WERI-Rb-1 (cell line): Measurements from ENCODE around the gene CAVIN1.
"Not testable (repeated sequence)": the region's sequence is repeated elsewhere in the genome, so short reads cannot be mapped to it uniquely, and the experiment has no call there.

Experiments
- DNase-seq: peaks from one replicate; pipeline ENCODE4 v3.0.0-alpha.2; 2020
- H3K27ac ChIP-seq: fragments of 250-450 bp; sonication (Bioruptor Pico); 2 replicates; pipeline ENCODE4 v1.5.1; 2020; ENCODE audit warnings: mild to moderate bottlenecking, moderate library complexity
- H3K27me3 ChIP-seq: fragments of 250-450 bp; sonication (Bioruptor Pico); 2 replicates; pipeline ENCODE4 v1.5.1; 2021; ENCODE audit warnings: mild to moderate bottlenecking, low read depth, moderate library complexity; ENCODE audit not compliant: insufficient read depth, severe bottlenecking
- H3K36me3 ChIP-seq: fragments of 250-450 bp; sonication (Bioruptor Pico); 2 replicates; pipeline ENCODE4 v1.5.1; 2020; ENCODE audit warnings: mild to moderate bottlenecking, moderate library complexity
- H3K4me3 ChIP-seq: 2 replicates; pipeline ENCODE4 v1.5.1; 2011; ENCODE audit warnings: low read depth, mild to moderate bottlenecking, control low read depth, low read length
- H3K9me3 ChIP-seq: fragments of 250-450 bp; sonication (Bioruptor Pico); 2 replicates; pipeline ENCODE4 v1.5.1; 2021; ENCODE audit warnings: mild to moderate bottlenecking, moderate library complexity; ENCODE audit not compliant: severe bottlenecking
- CTCF ChIP-seq: IDR thresholded peaks from 2 replicates; pipeline ENCODE4 v1.5.1; 2011; ENCODE audit warnings: low read depth, mild to moderate bottlenecking, control low read depth, inconsistent platforms, low read length

CAVIN1 gene

GRCh38 chr17:42453439-42453838, 30.4 kb upstream of the CAVIN1 start:
- Histone ChIP-seq H3K4me3 (no peak overlapping the region), H3K36me3 (no peaks in the 10 kb centered on the region), H3K9me3 (peaks cover 8% of the 10 kb centered on the region), H3K27ac (no peak overlapping the region; the same call in 1 of the 2 replicates), H3K27me3 (no peaks in the 10 kb centered on the region)
- DNase-seq: no peak
- no peak for TF ChIP-seq CTCF

- H3K9me3 ChIP-seq: peaks cover 19% of the 10 kb centered on the region
- not testable (repeated sequence) for DNase-seq, H3K4me3 ChIP-seq, H3K27me3 ChIP-seq, H3K36me3 ChIP-seq, H3K27ac ChIP-seq
Observed at GRCh38 chr17:42451270-42451669, 28.2 kb upstream of the CAVIN1 start.

- H3K36me3 ChIP-seq, H3K27me3 ChIP-seq, H3K4me3 ChIP-seq, DNase-seq, H3K27ac ChIP-seq: not testable (repeated sequence)
- peaks cover 19% of the 10 kb centered on the region for H3K9me3 ChIP-seq
Observed at GRCh38 chr17:42449838-42450237, 26.8 kb upstream of the CAVIN1 start.

GRCh38 chr17:42449176-42449575, 26.1 kb upstream of the CAVIN1 start:
- H3K9me3 ChIP-seq: peaks cover 19% of the 10 kb centered on the region
- H3K27me3 ChIP-seq, DNase-seq, H3K4me3 ChIP-seq, H3K36me3 ChIP-seq, H3K27ac ChIP-seq: not testable (repeated sequence)

GRCh38 chr17:42442196-42442565, 19.1 kb upstream of the CAVIN1 start:
- H3K4me3 ChIP-seq: no peak overlapping the region
- no peaks in the 10 kb centered on the region for H3K36me3 ChIP-seq
- no peak for DNase-seq
- H3K9me3 ChIP-seq: peaks cover 1% of the 10 kb centered on the region
- no peak for TF ChIP-seq CTCF
- H3K27me3 ChIP-seq: no peaks in the 10 kb centered on the region
- H3K27ac ChIP-seq: no peak overlapping the region

- no peak overlapping the region for H3K27ac ChIP-seq
- H3K27me3 ChIP-seq: no peaks in the 10 kb centered on the region
- no peak for DNase-seq
- H3K36me3 ChIP-seq: no peaks in the 10 kb centered on the region
- no peaks in the 10 kb centered on the region for H3K9me3 ChIP-seq
- no peak for TF ChIP-seq CTCF
- no peak overlapping the region for H3K4me3 ChIP-seq
Observed at GRCh38 chr17:42441371-42442195, 18.5 kb upstream of the CAVIN1 start.

GRCh38 chr17:42438600-42439567, 15.8 kb upstream of the CAVIN1 start:
- peak; percentile 65 for TF ChIP-seq CTCF
- Histone ChIP-seq H3K27me3 (no peaks in the 10 kb centered on the region), H3K27ac (no peak overlapping the region), H3K9me3 (no peaks in the 10 kb centered on the region), H3K36me3 (no peaks in the 10 kb centered on the region), H3K4me3 (no peak overlapping the region)
- DNase-seq: peak; percentile 70
